Measurements from ENCODE around the gene HESX1. TPM values are rescaled to one million over a fixed set of nuclear protein-coding genes. Genes with fewer than 3 reads are reported as not detected.
A peak's percentile ranks its signal among the peaks of the same experiment; 100 is the strongest.

Gene HESX1
- total RNA-seq, 2 experiments from 2014 or later = 0.90 to 1.3 TPM

DNA sequence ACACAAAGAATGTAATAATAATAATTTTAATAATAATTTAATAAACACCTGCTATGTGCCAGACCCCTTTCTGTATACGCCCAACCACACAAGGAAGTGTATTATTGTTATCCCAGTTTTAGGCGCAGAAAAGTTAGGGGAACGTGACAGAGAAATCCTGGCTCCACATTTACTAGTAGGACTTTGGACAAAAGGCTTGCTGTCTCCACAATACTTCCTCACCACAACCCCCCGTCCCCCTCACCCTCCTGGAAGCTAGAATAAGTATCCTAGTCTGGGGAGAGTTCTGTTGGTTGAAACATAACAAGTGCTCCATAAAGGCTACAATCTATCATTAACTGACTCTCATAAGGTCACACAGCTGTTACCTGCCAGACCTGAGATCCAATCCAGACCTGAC, 34.1 kb downstream of the HESX1 start:
- intact Hi-C loops (cut with micrococcal nuclease) = loop anchor here (5.0 kb wide), 1 partner anchor 392 kb away; the partner anchor contains the start of gene PDE12
- CTCF ChIA-PET = interaction anchor here (0.8 kb wide), 1 partner anchor 65 kb away, joined by 3 read pairs; no protein-coding TSS in a partner anchor
- POLR2A ChIA-PET = no interaction called here
- Mint-ChIP-seq H3K27me3 (peaks cover 64% of the 10 kb centered on the region), H3K4me1 (ENCODE audit: low read depth) (peaks cover 11% of the 10 kb centered on the region), H3K9me3 (no peaks in the 10 kb centered on the region), H3K36me3 (no peaks in the 10 kb centered on the region), H3K4me3 (peak overlapping the region; percentile 56), H3K27ac (no peak overlapping the region)
- DNase-seq = no peak

DNA sequence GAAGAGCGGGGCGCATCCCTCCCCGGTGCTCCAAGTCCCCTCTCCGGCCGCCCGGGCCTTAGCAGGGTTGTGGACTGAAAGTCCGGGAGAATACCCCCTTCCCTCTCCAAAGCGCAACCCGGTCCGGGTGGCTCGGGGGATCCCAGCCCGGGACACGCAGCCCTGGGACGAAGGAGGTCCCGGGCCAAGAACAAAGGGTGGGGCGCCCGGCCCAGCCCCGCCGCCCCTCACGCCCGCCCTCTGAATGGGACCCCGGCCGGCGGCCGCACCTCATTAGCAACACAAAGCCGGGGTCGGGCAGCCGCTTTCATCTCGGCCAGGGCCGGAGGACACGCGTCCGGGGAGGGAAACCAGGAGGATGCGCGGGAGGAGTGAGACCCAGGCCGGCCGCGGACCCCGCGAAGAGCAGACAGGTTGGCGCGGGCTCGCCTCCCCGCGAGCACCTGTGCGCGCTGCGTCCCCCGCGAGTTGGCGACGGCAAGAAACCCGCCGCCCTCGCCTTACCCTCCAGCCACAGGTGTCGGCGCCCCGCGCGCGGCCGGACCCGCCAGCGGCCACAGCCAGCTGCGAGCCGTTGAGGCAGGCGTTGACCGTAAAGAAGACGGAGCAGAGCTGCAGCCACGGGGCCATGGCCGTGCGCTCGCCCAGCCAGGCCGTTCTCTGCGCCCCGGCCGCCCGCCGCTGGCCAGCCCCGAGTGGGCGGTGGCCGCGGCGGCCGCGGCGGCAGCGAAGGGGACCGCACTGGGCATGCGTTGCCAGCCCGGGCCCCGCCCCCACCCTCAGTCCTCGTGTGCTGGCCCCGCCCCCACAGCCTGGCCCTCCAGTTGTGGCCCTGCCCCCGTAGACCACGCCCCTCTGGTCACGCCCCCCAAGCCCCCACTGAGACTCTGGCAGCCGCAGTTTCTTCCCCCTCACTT, 34.9 kb downstream of the HESX1 start, which contains the start of gene IL17RD:
TSS of gene IL17RD (minus strand) at position 697 of the 917 bp plus-strand sequence. CDS start at position 630, 67 bp downstream.
- H3K36me3 Mint-ChIP-seq = no peaks in the 10 kb centered on the region
- intact Hi-C loops (cut with micrococcal nuclease) = loop anchor here (5.0 kb wide), 1 partner anchor 392 kb away; the partner anchor contains the start of gene PDE12
- DNase-seq = peak; percentile 72
- H3K27ac Mint-ChIP-seq = no peak within 1 kb of the TSS
- peak within 1 kb of the TSS; percentile 65 for H3K4me3 Mint-ChIP-seq
- H3K9me3 Mint-ChIP-seq = no peaks in the 10 kb centered on the region
- ChIA-PET POLR2A (no interaction called here), CTCF (interaction anchor here (0.6 kb wide), 1 partner anchor 68 kb away, joined by 3 read pairs; no protein-coding TSS in a partner anchor)
- peaks cover 7% of the 10 kb centered on the region for H3K4me1 Mint-ChIP-seq (ENCODE audit: low read depth)
- H3K27me3 Mint-ChIP-seq = peaks cover 63% of the 10 kb centered on the region

GRCh38 chr3:57164217-57164656, 35.5 kb downstream of the HESX1 start:
- ChIA-PET CTCF (interaction anchor here (0.6 kb wide), 1 partner anchor 69 kb away, joined by 3 read pairs; no protein-coding TSS in a partner anchor), POLR2A (no interaction called here)
- Mint-ChIP-seq H3K27me3 (peaks cover 60% of the 10 kb centered on the region), H3K9me3 (no peaks in the 10 kb centered on the region), H3K36me3 (no peaks in the 10 kb centered on the region), H3K27ac (no peak overlapping the region), H3K4me3 (peak overlapping the region; percentile 65), H3K4me1 (ENCODE audit: low read depth) (peaks cover 10% of the 10 kb centered on the region)
- intact Hi-C loops (cut with micrococcal nuclease) = no loop called here
- peak; percentile 46 for DNase-seq

- H3K9me3 Mint-ChIP-seq = no peaks in the 10 kb centered on the region
Measured at GRCh38 chr3:57163751-57164150, 36.0 kb downstream of the HESX1 start.

GRCh38 chr3:57161915-57162314, 37.9 kb downstream of the HESX1 start:
- H3K27ac Mint-ChIP-seq = no peak overlapping the region
- no peaks in the 10 kb centered on the region for H3K36me3 Mint-ChIP-seq
- H3K9me3 Mint-ChIP-seq = no peaks in the 10 kb centered on the region
- intact Hi-C loops (cut with micrococcal nuclease) = no loop called here
- peaks cover 40% of the 10 kb centered on the region for H3K27me3 Mint-ChIP-seq
- H3K4me1 Mint-ChIP-seq (ENCODE audit: low read depth) = peaks cover 19% of the 10 kb centered on the region
- ChIA-PET POLR2A (no interaction called here), CTCF (interaction anchor here (4.2 kb wide), 1 partner anchor 8 kb away, joined by 22 read pairs; no protein-coding TSS in a partner anchor)
- no peak overlapping the region for H3K4me3 Mint-ChIP-seq
- DNase-seq = no peak

More at GRCh38 chr3:57163751-57164150, 36.0 kb downstream of the HESX1 start:
- Mint-ChIP-seq H3K36me3 (no peaks in the 10 kb centered on the region), H3K27ac (no peak overlapping the region), H3K4me3 (no peak overlapping the region), H3K27me3 (peaks cover 56% of the 10 kb centered on the region), H3K4me1 (ENCODE audit: low read depth) (peaks cover 15% of the 10 kb centered on the region)
- intact Hi-C loops (cut with micrococcal nuclease) = no loop called here
- no peak for DNase-seq
- ChIA-PET POLR2A (no interaction called here), CTCF (no interaction called here)

DNA sequence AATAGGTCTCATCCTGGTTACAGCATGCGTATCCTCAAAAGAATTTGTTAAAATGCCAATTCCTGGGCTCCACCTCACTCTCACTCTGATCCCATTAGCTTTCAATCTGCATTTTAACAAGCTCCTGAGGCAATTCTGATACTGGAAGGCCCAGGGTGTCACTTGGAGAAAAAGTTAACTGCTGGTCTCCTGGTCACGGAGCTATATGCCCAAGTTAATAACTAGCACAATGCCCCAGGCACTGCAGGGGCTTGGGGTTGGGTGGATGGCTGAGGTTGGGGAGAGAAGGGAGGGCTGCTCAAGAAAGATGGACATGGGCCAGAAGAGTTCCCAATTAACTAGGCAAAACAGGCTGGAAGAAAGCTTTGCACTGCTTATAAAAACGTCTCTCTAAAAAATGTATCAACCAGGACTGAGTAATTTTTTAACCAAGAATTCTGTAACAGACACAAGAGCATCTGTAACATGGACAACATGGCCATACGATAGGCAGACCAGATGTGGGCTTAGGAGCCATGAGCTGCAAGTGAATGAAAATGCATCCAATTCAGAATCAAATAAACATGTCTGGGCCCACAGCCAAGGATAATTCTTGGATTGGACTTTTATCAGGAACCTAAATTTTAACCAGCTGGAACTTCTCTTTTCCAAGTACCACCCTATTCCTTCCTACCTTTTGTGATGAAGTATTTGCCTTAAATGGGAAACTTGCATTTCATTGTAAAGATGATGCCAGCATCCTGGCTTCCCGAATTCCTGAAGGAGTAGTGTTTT, 38.8 kb downstream of the HESX1 start:
- H3K4me1 Mint-ChIP-seq (ENCODE audit: low read depth) = peaks cover 19% of the 10 kb centered on the region
- peaks cover 32% of the 10 kb centered on the region for H3K27me3 Mint-ChIP-seq
- H3K36me3 Mint-ChIP-seq = no peaks in the 10 kb centered on the region
- ChIA-PET CTCF (interaction anchor here (4.2 kb wide), 1 partner anchor 9 kb away, joined by 22 read pairs; no protein-coding TSS in a partner anchor), POLR2A (no interaction called here)
- no peak overlapping the region for H3K4me3 Mint-ChIP-seq
- H3K9me3 Mint-ChIP-seq = no peaks in the 10 kb centered on the region
- intact Hi-C loops (cut with micrococcal nuclease) = no loop called here
- no peak overlapping the region for H3K27ac Mint-ChIP-seq
- DNase-seq = no peak

DNA sequence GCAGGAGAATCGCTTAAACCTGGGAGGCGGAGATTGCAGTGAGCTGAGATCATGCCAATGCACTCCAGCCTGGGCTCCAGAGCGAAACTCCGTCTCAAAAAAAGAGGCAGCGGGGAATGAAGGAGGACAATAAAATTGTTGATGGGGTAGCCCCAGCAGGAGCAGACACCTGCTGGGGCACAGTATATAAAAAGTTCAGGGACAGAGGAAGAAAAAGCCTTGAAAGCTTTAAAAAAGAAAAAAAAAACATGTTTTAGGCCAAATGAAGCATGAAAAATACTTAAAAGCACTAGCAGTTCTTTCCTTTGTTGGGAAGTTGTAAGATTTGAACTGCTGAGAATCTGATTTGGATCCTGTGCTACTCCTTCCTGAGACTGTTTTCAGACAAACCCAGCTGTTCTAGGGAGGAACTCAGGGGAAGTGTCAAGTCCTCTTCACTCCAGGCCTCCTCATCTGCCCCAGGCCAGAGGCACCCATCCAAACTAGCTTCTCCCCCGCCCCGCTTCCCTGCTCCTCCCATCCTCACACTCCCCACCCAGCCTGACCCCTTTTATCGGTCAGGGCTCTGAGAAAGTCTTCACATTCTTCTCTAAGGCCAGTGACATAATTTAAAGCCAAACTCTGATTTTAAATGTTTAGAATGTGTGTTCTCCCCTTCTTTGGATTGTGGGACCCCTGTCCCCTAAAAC, 39.6 kb downstream of the HESX1 start:
- Mint-ChIP-seq H3K4me3 (no peak overlapping the region), H3K36me3 (no peaks in the 10 kb centered on the region), H3K27ac (no peak overlapping the region), H3K4me1 (ENCODE audit: low read depth) (peaks cover 19% of the 10 kb centered on the region), H3K27me3 (peaks cover 28% of the 10 kb centered on the region), H3K9me3 (no peaks in the 10 kb centered on the region)
- ChIA-PET CTCF (interaction anchor here (2.0 to 4.2 kb wide), 2 partner anchors 9 to 60 kb away, joined by 5 to 22 read pairs; no protein-coding TSS in a partner anchor), POLR2A (no interaction called here)
- intact Hi-C loops (cut with micrococcal nuclease) = no loop called here
- DNase-seq = no peak

- no peak for DNase-seq
- Mint-ChIP-seq H3K36me3 (no peaks in the 10 kb centered on the region), H3K4me3 (no peak overlapping the region), H3K27ac (no peak overlapping the region), H3K4me1 (ENCODE audit: low read depth) (peaks cover 15% of the 10 kb centered on the region), H3K9me3 (no peaks in the 10 kb centered on the region), H3K27me3 (peaks cover 24% of the 10 kb centered on the region)
- CTCF ChIA-PET = interaction anchor here (2.0 to 4.2 kb wide), 2 partner anchors 11 to 59 kb away, joined by 5 to 22 read pairs; no protein-coding TSS in a partner anchor
- intact Hi-C loops (cut with micrococcal nuclease) = no loop called here
- POLR2A ChIA-PET = interaction anchor here (0.5 kb wide), 1 partner anchor 727 kb away, joined by 3 read pairs; no protein-coding TSS in a partner anchor
Measured at GRCh38 chr3:57158813-57159738, 40.7 kb downstream of the HESX1 start.

DNA sequence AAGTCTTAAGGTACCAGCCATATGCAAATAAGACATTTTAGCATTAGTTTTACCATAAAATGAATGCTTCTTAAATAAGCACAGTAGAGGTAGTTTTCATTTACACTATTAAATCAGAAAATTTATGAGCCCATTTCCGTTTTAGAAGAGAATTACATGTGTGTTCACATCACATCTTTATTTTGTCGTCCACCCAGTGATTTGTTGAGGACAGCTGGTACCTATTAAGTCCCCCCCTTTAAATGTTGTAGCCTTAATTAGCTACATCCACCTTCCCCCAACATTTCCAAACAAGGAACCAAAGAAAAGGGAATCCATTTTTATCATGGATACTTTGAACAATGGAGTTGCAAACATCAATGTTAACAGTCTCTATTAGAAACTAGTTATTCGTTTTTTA, 41.5 kb downstream of the HESX1 start:
- ChIA-PET POLR2A (no interaction called here), CTCF (interaction anchor here (2.0 to 4.2 kb wide), 2 partner anchors 11 to 58 kb away, joined by 5 to 22 read pairs; no protein-coding TSS in a partner anchor)
- peaks cover 21% of the 10 kb centered on the region for H3K27me3 Mint-ChIP-seq
- H3K4me1 Mint-ChIP-seq (ENCODE audit: low read depth) = peaks cover 12% of the 10 kb centered on the region
- H3K9me3 Mint-ChIP-seq = no peaks in the 10 kb centered on the region
- no peaks in the 10 kb centered on the region for H3K36me3 Mint-ChIP-seq
- DNase-seq = no peak
- H3K4me3 Mint-ChIP-seq = no peak overlapping the region
- H3K27ac Mint-ChIP-seq = no peak overlapping the region
- intact Hi-C loops (cut with micrococcal nuclease) = no loop called here

- peaks cover 13% of the 10 kb centered on the region for H3K27me3 Mint-ChIP-seq
- intact Hi-C loops (cut with micrococcal nuclease) = no loop called here
- ChIA-PET CTCF (no interaction called here), POLR2A (no interaction called here)
- H3K36me3 Mint-ChIP-seq = no peaks in the 10 kb centered on the region
- DNase-seq = no peak
- H3K27ac Mint-ChIP-seq = no peak overlapping the region
- peaks cover 12% of the 10 kb centered on the region for H3K4me1 Mint-ChIP-seq (ENCODE audit: low read depth)
- H3K9me3 Mint-ChIP-seq = no peaks in the 10 kb centered on the region
- no peak overlapping the region for H3K4me3 Mint-ChIP-seq
Measured at GRCh38 chr3:57157545-57157944, 42.2 kb downstream of the HESX1 start.

GRCh38 chr3:57155310-57155643, 44.5 kb downstream of the HESX1 start:
- H3K36me3 Mint-ChIP-seq = no peaks in the 10 kb centered on the region
- H3K9me3 Mint-ChIP-seq = no peaks in the 10 kb centered on the region
- H3K4me3 Mint-ChIP-seq = no peak overlapping the region
- no peak overlapping the region for H3K27ac Mint-ChIP-seq
- no peak for DNase-seq
- peaks cover 7% of the 10 kb centered on the region for H3K27me3 Mint-ChIP-seq
- peaks cover 12% of the 10 kb centered on the region for H3K4me1 Mint-ChIP-seq (ENCODE audit: low read depth)
- intact Hi-C loops (cut with micrococcal nuclease) = no loop called here
- ChIA-PET POLR2A (no interaction called here), CTCF (no interaction called here)
